Measurements from ENCODE around the gene IGSF9B.

IGSF9B gene

GRCh38 chr11:133907841-133908241, 48.9 kb downstream of the IGSF9B start:
- H3K4me3 ChIP-seq (ENCODE audit: control insufficient read depth, low read depth, low read length), result no peak overlapping the region
- no peak for TF ChIP-seq CTCF (conservative IDR thresholded peaks at IDR 0.05; ENCODE audit: control insufficient read depth, insufficient read depth, low read depth, low read length)
- DNase-seq (ENCODE audit: low read depth), result no peak

- H3K4me3 ChIP-seq (ENCODE audit: control insufficient read depth, low read depth, low read length), result no peak overlapping the region
- no peak for TF ChIP-seq CTCF (conservative IDR thresholded peaks at IDR 0.05; ENCODE audit: control insufficient read depth, insufficient read depth, low read depth, low read length)
- DNase-seq (ENCODE audit: low read depth), result no peak
These were observed 49.6 kb downstream of the IGSF9B start for GRCh38 chr11:133907216-133907615.

GRCh38 chr11:133906746-133907145, 50.0 kb downstream of the IGSF9B start:
- no peak overlapping the region for H3K4me3 ChIP-seq (ENCODE audit: control insufficient read depth, low read depth, low read length)
- no peak for TF ChIP-seq CTCF (conservative IDR thresholded peaks at IDR 0.05; ENCODE audit: control insufficient read depth, insufficient read depth, low read depth, low read length)
- DNase-seq (ENCODE audit: low read depth), result no peak

GRCh38 chr11:133906241-133906640, 50.5 kb downstream of the IGSF9B start:
- no peak for TF ChIP-seq CTCF (conservative IDR thresholded peaks at IDR 0.05; ENCODE audit: control insufficient read depth, insufficient read depth, low read depth, low read length)
- no peak overlapping the region for H3K4me3 ChIP-seq (ENCODE audit: control insufficient read depth, low read depth, low read length)
- DNase-seq (ENCODE audit: low read depth), result no peak

GRCh38 chr11:133905677-133906156, 51.1 kb downstream of the IGSF9B start:
- no peak for DNase-seq (ENCODE audit: low read depth)
- H3K4me3 ChIP-seq (ENCODE audit: control insufficient read depth, low read depth, low read length), result no peak overlapping the region
- TF ChIP-seq CTCF (conservative IDR thresholded peaks at IDR 0.05; ENCODE audit: control insufficient read depth, insufficient read depth, low read depth, low read length), result no peak

GRCh38 chr11:133904818-133905515, 51.8 kb downstream of the IGSF9B start:
- no peak for TF ChIP-seq CTCF (conservative IDR thresholded peaks at IDR 0.05; ENCODE audit: control insufficient read depth, insufficient read depth, low read depth, low read length)
- H3K4me3 ChIP-seq (ENCODE audit: control insufficient read depth, low read depth, low read length), result no peak overlapping the region
- no peak for DNase-seq (ENCODE audit: low read depth)

Data from fibroblast of mammary gland (primary cell).